CD4-positive, alpha-beta T cell treated with Interleukin-6 at 100 ng/mL for 8 hours (primary cell): ENCODE data around the gene PTPRT.

ENCODE experiments used
- DNase-seq: peaks from one replicate; pipeline ENCODE4 v3.0.0-alpha.2; 2020; ENCODE audit warnings: mixed read lengths, low spot score

PTPRT gene

DNA sequence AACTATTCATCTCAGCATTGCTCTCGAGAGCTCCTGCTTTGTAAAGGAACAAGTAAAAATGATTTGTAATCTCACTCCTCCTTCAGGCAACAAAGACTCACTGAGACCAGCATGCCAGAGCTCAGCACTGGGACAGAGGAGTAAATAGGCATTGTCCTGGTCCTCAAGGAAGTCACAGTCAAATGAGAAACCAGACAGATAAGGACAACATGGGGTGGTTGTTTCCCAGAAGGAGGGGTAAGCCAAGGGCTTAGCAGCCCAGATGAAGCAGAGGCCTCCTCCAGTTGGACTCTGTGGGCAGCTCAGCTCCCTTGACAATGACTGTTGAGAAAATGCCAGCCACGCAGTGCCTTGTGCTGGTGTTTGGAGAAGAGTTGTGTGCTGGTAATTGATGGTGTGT is 1145.8 kb downstream of the PTPRT start:
- no peak for DNase-seq

GRCh38 chr20:42041000-42041565 is 1148.6 kb downstream of the PTPRT start:
- DNase-seq: no peak

DNA sequence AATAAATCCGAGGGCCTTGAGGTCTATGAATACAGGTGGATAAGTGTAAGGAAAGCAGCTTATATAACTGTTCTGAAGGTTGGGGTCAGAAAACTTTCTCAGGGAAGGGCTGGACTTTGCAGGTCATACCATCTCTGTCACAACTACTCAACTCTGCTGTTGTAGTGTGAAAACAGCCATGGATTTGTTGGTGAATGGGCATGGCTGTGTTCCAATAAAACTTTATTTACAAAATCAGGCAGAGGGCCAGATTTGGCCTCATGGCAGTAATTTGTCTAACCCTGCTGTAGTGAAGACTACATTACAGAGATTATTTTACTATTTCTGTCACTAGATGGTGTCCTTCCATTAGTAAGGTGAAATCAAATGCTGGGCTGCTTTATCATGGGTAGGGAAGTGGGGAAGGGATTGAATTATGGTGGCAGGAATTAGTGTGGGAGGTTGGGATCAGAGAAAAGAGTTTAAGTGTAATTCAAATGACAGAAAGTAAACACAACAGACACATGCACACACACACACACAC is 1161.9 kb downstream of the PTPRT start:
- no peak for DNase-seq

DNA sequence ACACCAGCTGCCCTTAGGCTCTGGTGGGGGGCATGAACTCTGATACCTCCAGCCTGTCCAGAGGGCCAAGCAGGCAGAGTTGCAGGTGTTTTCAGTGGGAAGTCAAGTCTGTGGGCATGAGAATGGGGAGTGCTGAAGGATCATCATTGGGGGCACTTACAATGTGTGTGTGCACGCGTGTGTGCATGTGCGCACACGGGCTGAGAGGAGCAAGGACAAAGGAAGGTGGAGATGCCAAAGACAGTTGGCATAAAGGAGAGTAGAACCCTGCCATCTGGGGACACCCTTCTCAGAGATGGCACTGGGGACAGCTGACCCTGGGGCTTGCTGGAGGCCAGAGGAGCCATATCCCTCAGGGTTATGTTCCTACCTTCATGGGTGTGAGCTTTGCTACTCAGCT is 1163.1 kb downstream of the PTPRT start:
- DNase-seq: no peak

GRCh38 chr20:42024653-42025052 is 1165.1 kb downstream of the PTPRT start:
- no peak for DNase-seq
